LNCAP (cell line): ENCODE measurements around the gene CST1.

ENCODE experiments used
- CTCF ChIP-seq: fragments of 450-650 bp; IDR thresholded peaks from 2 replicates; pipeline ENCODE4 v1.5.1; 2017; ENCODE audit warnings: mild to moderate bottlenecking

Gene CST1

GRCh38 chr20:23763345-23763744, 12.6 kb upstream of the CST1 start:
- TF ChIP-seq CTCF: no peak

- TF ChIP-seq CTCF: no peak
Observed at GRCh38 chr20:23759306-23759940, 8.7 kb upstream of the CST1 start.

- no peak for TF ChIP-seq CTCF
Observed at GRCh38 chr20:23754731-23755130, 4.0 kb upstream of the CST1 start.

DNA sequence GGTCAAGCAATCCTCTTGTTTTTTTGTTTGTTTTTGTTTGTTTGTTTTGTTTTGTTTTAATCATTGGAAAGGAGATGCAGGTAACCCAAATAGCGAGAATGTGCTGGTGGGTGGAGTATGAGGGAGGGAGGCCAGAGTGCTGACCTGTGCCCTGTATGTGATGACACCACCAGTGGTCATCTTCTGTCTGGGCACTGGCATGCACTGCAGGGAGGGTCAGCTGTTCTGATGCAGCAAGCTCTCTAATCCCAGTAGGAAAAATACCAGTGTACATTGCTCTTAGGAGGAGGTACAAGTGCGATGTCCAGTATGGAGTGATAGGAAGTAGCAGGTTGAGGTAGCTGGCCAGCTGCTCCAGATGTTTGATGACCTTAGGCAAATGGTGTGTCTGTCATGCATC, 2.9 kb upstream of the CST1 start:
- no peak for TF ChIP-seq CTCF

DNA sequence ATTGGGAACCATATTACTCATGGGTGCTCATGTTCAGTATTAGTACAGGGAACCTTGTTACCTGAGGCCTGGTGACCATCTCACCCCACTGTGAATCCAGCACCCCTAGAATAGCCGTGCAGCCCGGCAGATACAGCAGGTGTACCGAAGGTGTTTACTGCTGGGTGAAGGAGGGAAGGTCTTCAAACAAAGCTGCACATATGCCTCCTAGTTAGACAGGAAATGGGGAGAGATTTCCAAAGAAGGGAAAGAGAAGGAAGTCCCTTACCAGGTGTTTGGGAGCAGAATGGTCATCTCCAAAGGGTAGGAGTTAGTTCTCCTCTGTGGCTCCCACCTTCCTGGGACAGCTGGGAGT, 2.4 kb upstream of the CST1 start:
- no peak for TF ChIP-seq CTCF

DNA sequence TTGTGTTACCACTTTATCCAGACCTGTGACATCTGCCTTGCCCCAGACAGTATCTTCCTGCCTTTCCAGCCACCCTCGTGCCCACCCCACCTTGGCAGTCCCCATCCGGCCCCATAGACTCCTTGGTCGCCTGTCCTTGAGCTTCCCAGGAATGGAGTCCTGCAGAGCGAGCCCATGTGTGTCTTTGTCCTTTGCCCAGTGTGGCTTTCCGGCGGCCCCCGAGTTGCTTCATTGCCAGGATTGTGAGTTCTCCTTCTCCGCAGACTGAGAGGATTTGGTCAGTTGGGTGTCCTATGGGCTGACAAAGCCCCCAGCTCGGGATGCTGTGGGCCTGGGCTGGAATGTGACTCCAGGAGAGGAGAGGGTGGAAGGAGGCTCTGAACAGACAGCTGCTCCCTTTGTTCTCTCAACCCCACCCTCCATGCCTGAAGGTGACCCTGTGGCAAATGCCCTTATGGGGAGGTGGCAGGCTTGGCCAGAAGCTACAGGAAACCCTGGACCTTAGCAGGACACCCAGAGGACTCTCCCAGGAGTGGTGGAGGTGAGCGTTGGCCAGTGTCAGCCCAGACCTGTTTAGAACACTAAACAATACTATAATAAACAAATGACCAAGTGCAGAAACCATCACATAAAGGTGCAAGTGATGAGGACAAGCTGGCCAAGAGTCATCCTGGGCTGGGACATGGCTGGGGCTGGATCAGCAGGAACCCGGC, 1.9 kb upstream of the CST1 start:
- TF ChIP-seq CTCF: no peak

GRCh38 chr20:23752019-23752418, 1.3 kb upstream of the CST1 start:
- TF ChIP-seq CTCF: no peak
